ENCODE measurements around the gene PAX5.

The PAX5 gene

GRCh38 chr9:36900136-36900855 lies 133.8 kb downstream of the PAX5 start:
- DNase-seq: no peak

GRCh38 chr9:36899406-36899805 lies 134.7 kb downstream of the PAX5 start:
- DNase-seq: no peak

GRCh38 chr9:36898431-36899020 lies 135.5 kb downstream of the PAX5 start:
- no peak for DNase-seq

- DNase-seq: no peak
Observed at GRCh38 chr9:36897478-36897877, 136.6 kb downstream of the PAX5 start.

GRCh38 chr9:36897019-36897418 lies 137.0 kb downstream of the PAX5 start:
- no peak for DNase-seq

GRCh38 chr9:36896296-36896695 lies 137.8 kb downstream of the PAX5 start:
- DNase-seq: no peak

- DNase-seq: no peak
Observed at GRCh38 chr9:36895744-36896260, 138.3 kb downstream of the PAX5 start.

- no peak for DNase-seq
Observed at GRCh38 chr9:36894695-36895310, 139.3 kb downstream of the PAX5 start.

GRCh38 chr9:36893911-36894310 lies 140.2 kb downstream of the PAX5 start:
- no peak for DNase-seq

- DNase-seq: no peak
Observed at GRCh38 chr9:36893184-36893583, 140.9 kb downstream of the PAX5 start.

GRCh38 chr9:36892279-36892678 lies 141.8 kb downstream of the PAX5 start:
- no peak for DNase-seq

- no peak for DNase-seq
Observed at GRCh38 chr9:36891341-36891811, 142.7 kb downstream of the PAX5 start.

- no peak for DNase-seq
Observed at GRCh38 chr9:36889844-36890243, 144.2 kb downstream of the PAX5 start.

GRCh38 chr9:36888551-36888950 lies 145.5 kb downstream of the PAX5 start:
- DNase-seq: no peak

- DNase-seq: no peak
Observed at GRCh38 chr9:36884721-36885120, 149.3 kb downstream of the PAX5 start.

- no peak for DNase-seq
Observed at GRCh38 chr9:36882594-36882993, 151.5 kb downstream of the PAX5 start.

- DNase-seq: no peak
Observed at GRCh38 chr9:36881743-36882441, 152.2 kb downstream of the PAX5 start.

- DNase-seq: no peak
Observed at GRCh38 chr9:36881316-36881715, 152.8 kb downstream of the PAX5 start.

GRCh38 chr9:36880075-36880474 lies 154.0 kb downstream of the PAX5 start:
- DNase-seq: no peak

GRCh38 chr9:36878986-36879982 lies 154.8 kb downstream of the PAX5 start:
- no peak for DNase-seq

GRCh38 chr9:36877239-36877638 lies 156.8 kb downstream of the PAX5 start:
- DNase-seq: no peak

- DNase-seq: no peak
Observed at GRCh38 chr9:36876056-36876455, 158.0 kb downstream of the PAX5 start.

Data from CD4-positive, alpha-beta T cell treated with Interferon alpha-2 for 1 hour (primary cell).